ENCODE data around the gene GNA12. TPM values are rescaled to one million over a fixed set of nuclear protein-coding genes. Genes with fewer than 3 reads are reported as not detected.

Gene GNA12
- total RNA-seq, 1 donor = 27.1 TPM

- Histone ChIP-seq H3K4me3 (ENCODE audit: insufficient read depth, low read length) (no peak overlapping the region), H3K4me1 (ENCODE audit: insufficient read depth, low read length) (peaks cover 43% of the 10 kb centered on the region)
These were observed 24.8 kb downstream of the GNA12 start for GRCh38 chr7:2819161-2819953.

GRCh38 chr7:2818653-2819052 is 25.5 kb downstream of the GNA12 start:
- H3K9me3 ChIP-seq (ENCODE audit: low read depth, low read length) = no peaks in the 10 kb centered on the region
- H3K4me1 ChIP-seq (ENCODE audit: insufficient read depth, low read length) = peaks cover 39% of the 10 kb centered on the region
- peaks cover 7% of the 10 kb centered on the region for H4K20me1 ChIP-seq (ENCODE audit: insufficient read depth, low read length)
- H3K4me2 ChIP-seq (ENCODE audit: insufficient read depth, low read length) = no peak overlapping the region
- TF ChIP-seq, protein P1, sequence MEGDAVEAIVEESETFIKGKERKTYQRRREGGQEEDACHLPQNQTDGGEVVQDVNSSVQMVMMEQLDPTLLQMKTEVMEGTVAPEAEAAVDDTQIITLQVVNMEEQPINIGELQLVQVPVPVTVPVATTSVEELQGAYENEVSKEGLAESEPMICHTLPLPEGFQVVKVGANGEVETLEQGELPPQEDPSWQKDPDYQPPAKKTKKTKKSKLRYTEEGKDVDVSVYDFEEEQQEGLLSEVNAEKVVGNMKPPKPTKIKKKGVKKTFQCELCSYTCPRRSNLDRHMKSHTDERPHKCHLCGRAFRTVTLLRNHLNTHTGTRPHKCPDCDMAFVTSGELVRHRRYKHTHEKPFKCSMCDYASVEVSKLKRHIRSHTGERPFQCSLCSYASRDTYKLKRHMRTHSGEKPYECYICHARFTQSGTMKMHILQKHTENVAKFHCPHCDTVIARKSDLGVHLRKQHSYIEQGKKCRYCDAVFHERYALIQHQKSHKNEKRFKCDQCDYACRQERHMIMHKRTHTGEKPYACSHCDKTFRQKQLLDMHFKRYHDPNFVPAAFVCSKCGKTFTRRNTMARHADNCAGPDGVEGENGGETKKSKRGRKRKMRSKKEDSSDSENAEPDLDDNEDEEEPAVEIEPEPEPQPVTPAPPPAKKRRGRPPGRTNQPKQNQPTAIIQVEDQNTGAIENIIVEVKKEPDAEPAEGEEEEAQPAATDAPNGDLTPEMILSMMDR (IDR thresholded peaks at IDR 0.05; ENCODE audit: extremely low read depth, low read depth, low read length) = no peak
- no peaks in the 10 kb centered on the region for H3K27me3 ChIP-seq (ENCODE audit: insufficient read depth, low read length)
- H3K27ac ChIP-seq (ENCODE audit: low read depth, low read length) = no peak overlapping the region
- peaks cover 3% of the 10 kb centered on the region for H3K36me3 ChIP-seq (ENCODE audit: insufficient read depth, low read length)
- H3K4me3 ChIP-seq (ENCODE audit: insufficient read depth, low read length) = no peak overlapping the region
- no peak overlapping the region for H2AFZ ChIP-seq (ENCODE audit: low read length)
- peaks cover 82% of the 10 kb centered on the region for H3K79me2 ChIP-seq (ENCODE audit: insufficient read depth, low read length)
- DNase-seq (ENCODE audit: insufficient read length, low spot score, missing footprints) = no peak

More at GRCh38 chr7:2819161-2819953, 24.8 kb downstream of the GNA12 start:
- Histone ChIP-seq H3K79me2 (ENCODE audit: insufficient read depth, low read length) (peaks cover 82% of the 10 kb centered on the region), H4K20me1 (ENCODE audit: insufficient read depth, low read length) (peaks cover 7% of the 10 kb centered on the region), H3K4me2 (ENCODE audit: insufficient read depth, low read length) (no peak overlapping the region), H3K9me3 (ENCODE audit: low read depth, low read length) (no peaks in the 10 kb centered on the region), H3K27me3 (ENCODE audit: insufficient read depth, low read length) (no peaks in the 10 kb centered on the region), H3K36me3 (ENCODE audit: insufficient read depth, low read length) (no peaks in the 10 kb centered on the region), H3K27ac (ENCODE audit: low read depth, low read length) (peak overlapping the region; percentile 97), H2AFZ (ENCODE audit: low read length) (no peak overlapping the region)
- no peak for DNase-seq (ENCODE audit: insufficient read length, low spot score, missing footprints)
- TF ChIP-seq, protein P1 (IDR thresholded peaks at IDR 0.05; ENCODE audit: extremely low read depth, low read depth, low read length) = no peak

DNA sequence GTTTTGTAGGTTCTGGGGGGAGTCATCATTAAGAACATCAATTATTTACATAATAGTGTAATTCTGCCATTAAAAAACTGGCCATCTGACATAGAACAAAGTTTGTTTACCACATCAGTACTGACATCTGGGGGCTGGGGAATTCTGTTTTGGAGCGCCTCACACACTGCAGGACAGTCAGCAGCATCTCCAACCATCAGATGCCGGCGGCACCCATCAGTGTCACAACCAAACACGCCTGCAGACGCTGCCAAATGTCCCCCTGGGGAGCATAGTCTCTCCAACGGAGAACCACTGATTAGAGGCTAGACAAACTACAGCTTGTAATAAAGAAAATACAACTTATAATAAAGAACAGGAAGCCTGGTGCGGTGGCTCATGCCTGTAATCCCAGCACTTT is 26.0 kb downstream of the GNA12 start:
- Histone ChIP-seq H3K27ac (ENCODE audit: low read depth, low read length) (no peak overlapping the region), H4K20me1 (ENCODE audit: insufficient read depth, low read length) (peaks cover 7% of the 10 kb centered on the region), H3K4me3 (ENCODE audit: insufficient read depth, low read length) (no peak overlapping the region), H3K79me2 (ENCODE audit: insufficient read depth, low read length) (peaks cover 82% of the 10 kb centered on the region), H3K27me3 (ENCODE audit: insufficient read depth, low read length) (no peaks in the 10 kb centered on the region), H3K4me1 (ENCODE audit: insufficient read depth, low read length) (peaks cover 34% of the 10 kb centered on the region), H3K36me3 (ENCODE audit: insufficient read depth, low read length) (peaks cover 3% of the 10 kb centered on the region), H3K4me2 (ENCODE audit: insufficient read depth, low read length) (no peak overlapping the region), H3K9me3 (ENCODE audit: low read depth, low read length) (no peaks in the 10 kb centered on the region), H2AFZ (ENCODE audit: low read length) (no peak overlapping the region)
- no peak for DNase-seq (ENCODE audit: insufficient read length, low spot score, missing footprints)
- TF ChIP-seq, protein P1 (IDR thresholded peaks at IDR 0.05; ENCODE audit: extremely low read depth, low read depth, low read length) = no peak

DNA sequence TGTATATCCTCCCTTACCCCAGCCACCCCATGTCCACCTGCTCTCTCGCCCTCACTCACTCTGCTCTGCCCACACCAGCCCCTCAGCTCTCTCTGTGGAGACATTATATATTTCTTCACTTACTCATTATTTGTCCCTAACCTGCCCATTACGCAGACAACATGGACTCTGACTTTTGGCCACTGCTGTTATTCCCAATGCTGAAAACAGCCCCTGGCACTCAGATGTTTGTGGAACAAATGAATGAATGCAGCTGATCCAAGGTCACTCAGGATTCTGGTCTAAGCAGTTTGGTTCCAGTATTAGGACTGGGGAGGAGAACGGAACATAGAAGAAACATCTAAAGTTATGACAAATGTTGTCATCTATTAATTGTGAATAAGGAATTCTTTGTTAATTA is 26.7 kb downstream of the GNA12 start:
- no peak for DNase-seq (ENCODE audit: insufficient read length, low spot score, missing footprints)
- Histone ChIP-seq H4K20me1 (ENCODE audit: insufficient read depth, low read length) (peaks cover 7% of the 10 kb centered on the region), H2AFZ (ENCODE audit: low read length) (no peak overlapping the region), H3K36me3 (ENCODE audit: insufficient read depth, low read length) (peaks cover 3% of the 10 kb centered on the region), H3K79me2 (ENCODE audit: insufficient read depth, low read length) (peaks cover 79% of the 10 kb centered on the region), H3K4me3 (ENCODE audit: insufficient read depth, low read length) (no peak overlapping the region), H3K4me2 (ENCODE audit: insufficient read depth, low read length) (no peak overlapping the region), H3K9me3 (ENCODE audit: low read depth, low read length) (no peaks in the 10 kb centered on the region), H3K27me3 (ENCODE audit: insufficient read depth, low read length) (no peaks in the 10 kb centered on the region), H3K27ac (ENCODE audit: low read depth, low read length) (no peak overlapping the region), H3K4me1 (ENCODE audit: insufficient read depth, low read length) (peaks cover 31% of the 10 kb centered on the region)
- TF ChIP-seq, protein P1 (IDR thresholded peaks at IDR 0.05; ENCODE audit: extremely low read depth, low read depth, low read length) = no peak

All from osteoblast (primary cell).